Right hindlimb (tissue), 1 donor: ENCODE measurements around the gene TECPR1.
A peak's percentile ranks its signal among the peaks of the same experiment; 100 is the strongest.

Experiments used
- DNase-seq: peaks from one replicate; pipeline ENCODE4 v3.0.0-alpha.2; 2018

Gene TECPR1

GRCh38 chr7:98186452-98187137 is 65.4 kb downstream of the TECPR1 start:
- DNase-seq: no peak

DNA sequence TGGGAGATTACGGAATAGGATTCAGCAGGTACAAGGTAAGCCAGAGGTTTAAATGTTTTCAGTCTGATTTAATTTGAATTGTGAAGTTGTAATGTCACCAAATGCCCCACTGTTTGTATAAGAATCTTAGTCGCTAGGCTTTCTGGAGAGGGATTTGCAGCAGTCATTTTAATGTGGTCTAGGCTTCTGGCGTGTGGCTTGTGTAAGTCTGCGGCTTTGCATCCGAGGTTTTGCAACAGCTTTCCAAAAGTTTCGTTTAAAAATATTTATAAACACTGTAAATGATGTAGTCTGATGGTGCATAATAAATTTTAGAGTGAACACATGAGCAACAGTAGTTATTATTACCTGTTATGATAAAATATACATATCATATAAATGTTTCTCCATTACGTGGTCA is 66.9 kb downstream of the TECPR1 start:
- DNase-seq: no peak

GRCh38 chr7:98180751-98181150 is 71.3 kb downstream of the TECPR1 start:
- DNase-seq: no peak

GRCh38 chr7:98178762-98179490 is 73.1 kb downstream of the TECPR1 start:
- no peak for DNase-seq

GRCh38 chr7:98178321-98178720 is 73.7 kb downstream of the TECPR1 start:
- no peak for DNase-seq

- no peak for DNase-seq
Measured at GRCh38 chr7:98177553-98177952, 74.5 kb downstream of the TECPR1 start.

DNA sequence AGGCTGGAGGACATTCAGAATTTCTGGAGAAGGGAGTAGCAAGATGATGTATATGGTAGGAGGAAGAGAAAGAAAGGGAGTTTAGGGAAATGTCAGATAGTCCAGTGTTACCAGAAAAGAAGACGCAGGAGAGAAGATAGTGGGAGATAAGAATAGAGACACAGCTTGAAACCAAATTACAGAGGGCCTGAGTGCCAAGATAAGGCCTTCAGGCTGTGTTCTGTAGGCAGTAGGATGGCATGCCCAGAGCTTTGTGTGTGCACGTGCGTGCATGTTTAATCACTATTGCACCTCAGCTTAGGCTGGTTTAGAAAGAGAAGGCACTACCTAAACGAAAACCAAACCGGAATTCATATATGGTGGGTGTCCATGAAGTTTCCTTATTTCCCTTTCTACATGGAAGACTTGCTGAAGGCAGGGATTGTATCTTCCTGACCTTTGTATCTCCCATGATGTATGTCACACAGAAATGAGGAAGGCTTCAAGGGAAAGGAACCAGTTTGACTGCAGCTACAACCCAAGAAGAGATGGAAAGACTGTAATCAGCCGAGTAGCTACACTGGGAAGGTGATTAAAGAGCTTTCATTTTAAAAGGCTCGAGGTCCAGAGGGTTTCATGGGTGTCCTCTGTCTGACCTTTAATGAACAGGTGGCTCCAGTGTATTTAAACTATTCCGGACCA is 76.6 kb downstream of the TECPR1 start:
- no peak for DNase-seq

GRCh38 chr7:98174334-98175259 is 77.4 kb downstream of the TECPR1 start:
- no peak for DNase-seq

- DNase-seq: no peak
Measured at GRCh38 chr7:98171449-98171848, 80.6 kb downstream of the TECPR1 start.

GRCh38 chr7:98170966-98171365 is 81.1 kb downstream of the TECPR1 start:
- DNase-seq: no peak

DNA sequence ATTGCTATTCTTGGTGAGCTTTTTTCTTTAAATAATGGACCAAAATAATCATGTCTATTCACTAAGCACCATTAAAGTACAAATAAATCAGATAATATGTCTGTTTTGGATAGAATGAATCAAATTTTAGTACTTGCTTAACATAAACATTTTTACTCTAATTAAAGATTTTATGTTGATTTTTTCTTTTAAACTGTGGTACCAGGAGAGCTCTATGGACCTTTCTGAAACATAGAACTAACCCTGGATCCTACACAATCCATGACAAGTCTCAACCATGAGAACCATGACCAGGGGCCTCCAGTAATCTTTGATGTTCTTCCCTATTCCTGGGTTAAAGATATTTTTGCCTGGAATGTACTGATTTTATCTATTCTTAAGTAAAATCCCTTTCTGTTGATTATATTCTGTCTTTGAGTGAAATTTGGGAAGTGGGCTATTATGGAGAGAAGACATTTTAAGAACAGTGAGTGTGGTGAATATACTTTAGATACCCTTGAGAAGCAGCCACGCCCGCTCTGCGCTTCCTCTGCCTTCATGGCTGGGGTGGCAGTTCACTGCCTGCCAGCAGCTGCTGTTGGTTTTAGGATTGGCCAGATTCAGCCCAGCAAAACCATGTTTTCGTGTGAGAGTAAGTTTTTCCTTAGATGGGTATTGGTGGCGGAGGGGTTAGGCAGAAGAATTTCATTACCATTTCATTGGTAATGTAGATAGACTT is 83.0 kb downstream of the TECPR1 start:
- DNase-seq: no peak

GRCh38 chr7:98168181-98168903 is 83.7 kb downstream of the TECPR1 start:
- peak; percentile 62 for DNase-seq

DNA sequence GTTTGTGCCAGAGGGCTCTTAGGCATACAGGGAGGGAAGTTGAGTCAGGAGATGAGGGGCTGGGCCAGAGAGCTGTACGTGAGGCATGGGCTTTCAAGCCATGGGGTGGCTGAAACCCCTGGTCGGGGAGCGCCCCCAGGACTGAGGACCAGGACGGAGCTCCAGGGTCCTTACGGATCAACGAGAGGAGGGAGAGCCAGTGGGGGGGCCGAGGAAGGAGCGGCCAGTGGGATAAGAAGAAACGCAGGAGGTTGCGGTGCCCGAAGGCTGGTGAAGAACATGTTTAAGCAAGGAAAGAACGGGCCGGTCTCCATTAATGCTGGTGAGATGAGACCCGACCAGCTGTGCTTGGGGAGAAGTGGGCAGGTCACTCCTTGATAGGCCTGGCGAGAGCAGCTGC is 84.4 kb downstream of the TECPR1 start:
- DNase-seq: no peak

DNA sequence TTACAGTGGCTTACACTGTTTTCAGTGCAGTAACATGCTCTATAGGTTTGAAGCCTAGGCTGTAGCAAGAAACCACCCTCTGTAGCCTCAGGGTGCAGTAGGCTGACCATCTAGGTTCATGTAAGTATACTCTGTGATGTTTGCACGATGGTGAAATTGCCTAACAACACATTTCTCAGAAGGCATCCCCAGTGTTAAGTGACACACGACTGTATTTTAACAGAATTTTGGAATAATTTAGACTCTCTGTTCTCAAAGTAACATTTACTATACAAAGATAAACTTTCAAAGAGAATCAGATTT is 85.4 kb downstream of the TECPR1 start:
- DNase-seq: no peak

GRCh38 chr7:98165827-98166667 is 86.0 kb downstream of the TECPR1 start:
- DNase-seq: no peak
